H9 (cell line): Measurements from ENCODE around the gene ARHGAP9. TPM values are rescaled to one million over a fixed set of nuclear protein-coding genes. Genes with fewer than 3 reads are reported as not detected.
A peak's percentile ranks its signal among the peaks of the same experiment; 100 is the strongest.

Experiments
- DNase-seq: peaks from one replicate; pipeline ENCODE4 v3.0.0-alpha.2; 2017
- H2AFZ ChIP-seq: one replicate; pipeline ENCODE4 v1.6.1; 2013; ENCODE audit warnings: mild to moderate bottlenecking, low read length, control low read depth, moderate library complexity
- H2AK5ac ChIP-seq: 2 replicates; pipeline ENCODE4 v1.6.1; 2013; ENCODE audit warnings: low read length, control low read depth, mixed read lengths; ENCODE audit not compliant: insufficient read length
- H2BK120ac ChIP-seq: one replicate; pipeline ENCODE4 v1.6.1; 2013; ENCODE audit warnings: low read depth, mild to moderate bottlenecking, low read length, control low read depth, inconsistent platforms; ENCODE audit not compliant: poor library complexity, severe bottlenecking
- H2BK12ac ChIP-seq: 2 replicates; pipeline ENCODE4 v1.6.1; 2013; ENCODE audit warnings: low read length, control low read depth, mixed read lengths, low read depth; ENCODE audit not compliant: insufficient read length
- H2BK15ac ChIP-seq: 2 replicates; pipeline ENCODE4 v1.6.1; 2013; ENCODE audit warnings: low read depth, low read length, control low read depth
- H2BK20ac ChIP-seq: one replicate; pipeline ENCODE4 v1.6.1; 2013; ENCODE audit warnings: low read depth, mild to moderate bottlenecking, low read length, control low read depth, inconsistent platforms; ENCODE audit not compliant: poor library complexity, severe bottlenecking
- H2BK5ac ChIP-seq: 2 replicates; pipeline ENCODE4 v1.6.1; 2013; ENCODE audit warnings: low read length, control low read depth, mixed read lengths; ENCODE audit not compliant: insufficient read length
- H3K14ac ChIP-seq: 2 replicates; pipeline ENCODE4 v1.6.1; 2013; ENCODE audit warnings: low read length, control low read depth; ENCODE audit not compliant: insufficient read depth
- H3K18ac ChIP-seq: 2 replicates; pipeline ENCODE4 v1.6.1; 2013; ENCODE audit warnings: low read depth, mild to moderate bottlenecking, mixed read lengths, low read length, control low read depth; ENCODE audit not compliant: insufficient read length
- H3K23ac ChIP-seq: 2 replicates; pipeline ENCODE4 v1.6.1; 2013; ENCODE audit warnings: low read length, control low read depth, mixed read lengths, low read depth; ENCODE audit not compliant: insufficient read length
- H3K23me2 ChIP-seq: 2 replicates; pipeline ENCODE4 v1.6.1; 2013; ENCODE audit warnings: low read depth, mild to moderate bottlenecking, mixed read lengths, low read length, control low read depth; ENCODE audit not compliant: insufficient read length, poor library complexity, severe bottlenecking
- H3K27ac ChIP-seq: 2 replicates; pipeline ENCODE4 v1.5.1; 2013; ENCODE audit warnings: low read length, control low read depth, mixed read lengths, low read depth; ENCODE audit not compliant: insufficient read length
- H3K27me3 ChIP-seq: 2 replicates; pipeline ENCODE4 v1.6.1; 2013; ENCODE audit warnings: low read length, control low read depth, inconsistent platforms; ENCODE audit not compliant: insufficient read depth
- H3K4ac ChIP-seq: 2 replicates; pipeline ENCODE4 v1.6.1; 2013; ENCODE audit warnings: low read depth, mild to moderate bottlenecking, control low read depth, inconsistent platforms, low read length, moderate library complexity
- H3K4me1 ChIP-seq: 2 replicates; pipeline ENCODE4 v1.6.1; 2013; ENCODE audit warnings: low read length, control low read depth, inconsistent platforms; ENCODE audit not compliant: insufficient read depth
- H3K4me2 ChIP-seq: 2 replicates; pipeline ENCODE4 v1.6.1; 2013; ENCODE audit warnings: low read length, control low read depth, mixed read lengths; ENCODE audit not compliant: insufficient read length, insufficient read depth
- H3K56ac ChIP-seq: 2 replicates; pipeline ENCODE4 v1.6.1; 2013; ENCODE audit warnings: low read depth, mild to moderate bottlenecking, mixed read lengths, low read length, control low read depth; ENCODE audit not compliant: insufficient read length
- H3K79me1 ChIP-seq: 2 replicates; pipeline ENCODE4 v1.6.1; 2013; ENCODE audit warnings: low read depth, mild to moderate bottlenecking, moderate library complexity, low read length, control low read depth, inconsistent platforms; ENCODE audit not compliant: insufficient read depth, poor library complexity, severe bottlenecking
- H3K79me2 ChIP-seq: 2 replicates; pipeline ENCODE4 v1.6.1; 2013; ENCODE audit warnings: low read length, control low read depth, inconsistent platforms; ENCODE audit not compliant: insufficient read depth
- H3K9ac ChIP-seq: 2 replicates; pipeline ENCODE4 v1.6.1; 2013; ENCODE audit warnings: low read length, control low read depth, mixed read lengths; ENCODE audit not compliant: insufficient read length; ENCODE audit errors: extremely low read depth
- H3K9me3 ChIP-seq: one replicate; pipeline ENCODE4 v1.6.1; 2013; ENCODE audit warnings: low read depth, low read length, inconsistent platforms; ENCODE audit not compliant: control insufficient read depth
- H3T11ph ChIP-seq: one replicate; pipeline ENCODE4 v1.6.1; 2013; ENCODE audit warnings: mild to moderate bottlenecking, low read length, control low read depth, inconsistent platforms
- H4K20me1 ChIP-seq: one replicate; pipeline ENCODE4 v1.6.1; 2013; ENCODE audit not compliant: control insufficient read depth, insufficient read length, insufficient read depth
- H4K5ac ChIP-seq: 2 replicates; pipeline ENCODE4 v1.6.1; 2013; ENCODE audit warnings: low read depth, mild to moderate bottlenecking, mixed read lengths, low read length, control low read depth; ENCODE audit not compliant: insufficient read length
- H4K8ac ChIP-seq: replicated peaks from 2 replicates; pipeline ENCODE4 v1.6.1; 2013; ENCODE audit warnings: low read length, control low read depth, mixed read lengths, low read depth; ENCODE audit not compliant: insufficient read length
- H4K91ac ChIP-seq: 2 replicates; pipeline ENCODE4 v1.6.1; 2013; ENCODE audit warnings: low read depth, mild to moderate bottlenecking, moderate library complexity, mixed read lengths, low read length, control low read depth; ENCODE audit not compliant: insufficient read length
- H3K27ac Mint-ChIP-seq, 3 experiments: 2 replicates in 2 of 3; 3 replicates in 1 of 3; pipeline ENCODE4 v1.8.0; 2020 to 2021; ENCODE audit warnings: mixed read lengths in 3 of 3, mild to moderate bottlenecking in 1 of 3, moderate library complexity in 1 of 3
- H3K27me3 Mint-ChIP-seq: 2 replicates; pipeline ENCODE4 v1.8.0; 2021; ENCODE audit warnings: low read depth, mild to moderate bottlenecking, moderate library complexity, mixed read lengths
- H3K36me3 Mint-ChIP-seq, 3 experiments: 2 replicates in 2 of 3; 3 replicates in 1 of 3; pipeline ENCODE4 v1.8.0; 2020 to 2021; ENCODE audit warnings: low read depth in 3 of 3, mixed read lengths in 3 of 3; ENCODE audit not compliant: insufficient read depth in 1 of 3
- H3K4me1 Mint-ChIP-seq, 2 experiments: 2 replicates each; pipeline ENCODE4 v1.8.0; 2020; ENCODE audit warnings: mixed read lengths in 2 of 2
- H3K4me3 Mint-ChIP-seq, 2 experiments: 2 replicates in 1 of 2; 3 replicates in 1 of 2; pipeline ENCODE4 v1.8.0; 2020 to 2021; ENCODE audit warnings: mild to moderate bottlenecking in 2 of 2, mixed read lengths in 2 of 2, moderate library complexity in 1 of 2
- H3K9me3 Mint-ChIP-seq, 2 experiments: 2 replicates in 1 of 2; 3 replicates in 1 of 2; pipeline ENCODE4 v1.8.0; 2020; ENCODE audit warnings: mild to moderate bottlenecking in 2 of 2, mixed read lengths in 2 of 2, moderate library complexity in 1 of 2
- CTCF ChIP-seq: fragments of 200-600 bp; sonication (generic); conservative IDR thresholded peaks from 3 replicates; pipeline ENCODE4 v1.8.0; 2021; ENCODE audit warnings: antibody characterized with exemption, mild to moderate bottlenecking
- WGBS: extraction: QIAGEN DNeasy Blood & Tissue Kit; methylation state at CpG from one replicate; pipeline ENCODE4 v1.1.7; 2013; ENCODE audit warnings: missing lambda C conversion rate, low lambda C conversion rate, mixed read lengths; ENCODE audit not compliant: insufficient read length; ENCODE audit errors: extremely low coverage; 5-methylcytosine and 5-hydroxymethylcytosine counted together
- total RNA-seq: library from RNA; stranded (reverse); gene quantifications from 2 replicates; pipeline ENCODE4 v1.2.1, GENCODE V29; 2021

Gene ARHGAP9
- total RNA-seq, 1 experiment from 2014 or later, result 3.7 TPM

GRCh38 chr12:57465747-57466505 lies 13.7 kb downstream of the ARHGAP9 start:
- H3K4me3 Mint-ChIP-seq, result no peak overlapping the region
- Histone ChIP-seq H3K27me3 (no peaks in the 10 kb centered on the region), H2AK5ac (no peak overlapping the region), H2AFZ (no peak overlapping the region), H3K23ac (no peak overlapping the region), H3K9ac (no peak overlapping the region), H3K4ac (no peak overlapping the region), H2BK15ac (no peak overlapping the region), H3K56ac (no peak overlapping the region), H3K79me2 (no peaks in the 10 kb centered on the region), H4K20me1 (no peaks in the 10 kb centered on the region), H4K8ac (no peak overlapping the region), H3K23me2 (peaks cover 2% of the 10 kb centered on the region), H2BK20ac (no peak overlapping the region), H3K27ac (no peak overlapping the region), H3K79me1 (no peaks in the 10 kb centered on the region), H3K9me3 (no peaks in the 10 kb centered on the region), H3K14ac (no peak overlapping the region), H4K91ac (no peak overlapping the region), H3K4me1 (no peaks in the 10 kb centered on the region), H2BK12ac (no peak overlapping the region), H4K5ac (no peak overlapping the region), H2BK5ac (no peak overlapping the region), H3K18ac (no peak overlapping the region), H3T11ph (no peak overlapping the region), H2BK120ac (no peak overlapping the region), H3K4me2 (no peak overlapping the region)
- H3K36me3 Mint-ChIP-seq, result peaks cover 0 to 36% (median 19%) of the 10 kb centered on the region in 3 experiments
- no peak for TF ChIP-seq CTCF
- H3K27me3 Mint-ChIP-seq, result peaks cover 40% of the 10 kb centered on the region
- DNase-seq, result peak; percentile 17
- no peaks in the 10 kb centered on the region for H3K9me3 Mint-ChIP-seq
- H3K27ac Mint-ChIP-seq, result no peak overlapping the region
- H3K4me1 Mint-ChIP-seq, result peaks cover 9 to 12% of the 10 kb centered on the region in 2 experiments
- no CpG with 5 or more reads among the region's 14 CpGs for WGBS
